K562 (cell line): ENCODE measurements around the gene ARL16. TPM values are rescaled to one million over a fixed set of nuclear protein-coding genes. Genes with fewer than 3 reads are reported as not detected.
A peak's percentile ranks its signal among the peaks of the same experiment; 100 is the strongest.

Experiments used
- ATF7 ChIP-seq: fragments of 450-650 bp; IDR thresholded peaks from 2 replicates; pipeline ENCODE4 v1.7.1; 2014; ENCODE audit warnings: mild to moderate bottlenecking, moderate library complexity
- CREB1 ChIP-seq, 2 experiments: sonication (generic) in 1 of 2; formaldehyde crosslinking in 1 of 2; IDR thresholded peaks; 2 replicates each; pipeline versions ENCODE4 v1.6.1 to v1.8.0; 2012 to 2022; ENCODE audit warnings: inconsistent platforms in 1 of 2, mild to moderate bottlenecking in 1 of 2, missing genetic modification reagents in 1 of 2, moderate library complexity in 1 of 2
- EP400 ChIP-seq: fragments of 450-650 bp; IDR thresholded peaks from 2 replicates; pipeline ENCODE4 v1.6.1; 2017; ENCODE audit warnings: antibody characterized with exemption, mild to moderate bottlenecking, moderate library complexity
- FOSL1 ChIP-seq: fragments of 200-800 bp; sonication (Bioruptor generic); conservative IDR thresholded peaks from 2 replicates; pipeline ENCODE4 v1.6.1; 2016; ENCODE audit warnings: missing genetic modification characterization, missing compliant biosample characterization
- GABPB2 ChIP-seq: fragments of 250-450 bp; sonication (Bioruptor Pico); conservative IDR thresholded peaks from 2 replicates; pipeline ENCODE4 v1.5.1; 2021; ENCODE audit warnings: mild to moderate bottlenecking
- HMGN3 ChIP-seq: IDR thresholded peaks from 2 replicates; pipeline ENCODE4 v1.6.1; 2011; ENCODE audit warnings: borderline replicate concordance, low read depth, mild to moderate bottlenecking, mixed read lengths, low read length; ENCODE audit not compliant: insufficient read length; ENCODE audit errors: extremely low read depth
- HMGXB4 ChIP-seq: sonication (generic); formaldehyde crosslinking; IDR thresholded peaks from 2 replicates; pipeline ENCODE4 v1.8.1; 2023; ENCODE audit warnings: mild to moderate bottlenecking, missing genetic modification reagents
- LEF1 ChIP-seq: fragments of 450-650 bp; IDR thresholded peaks from 2 replicates; pipeline ENCODE4 v1.6.1; 2016; ENCODE audit warnings: mild to moderate bottlenecking
- MED1 ChIP-seq: sonication (generic); formaldehyde crosslinking; IDR thresholded peaks from 2 replicates; pipeline ENCODE4 v1.8.1; 2023; ENCODE audit warnings: missing genetic modification reagents, borderline replicate concordance
- MYNN ChIP-seq, 2 experiments: sonication (generic); formaldehyde crosslinking in 1 of 2; IDR thresholded peaks; 2 replicates each; pipeline versions ENCODE4 v1.5.0 to v1.6.1; 2016 to 2020; ENCODE audit warnings: antibody characterized with exemption in 1 of 2, missing genetic modification reagents in 1 of 2
- RHOXF2B ChIP-seq: fragments of 250-450 bp; sonication (Bioruptor Pico); conservative IDR thresholded peaks from 2 replicates; pipeline ENCODE4 v1.5.1; 2021
- SAFB ChIP-seq: fragments of 200-400 bp; formaldehyde crosslinking; IDR thresholded peaks from 2 replicates; pipeline ENCODE4 v1.6.1; 2017; ENCODE audit warnings: low read depth, low read length, borderline replicate concordance
- SNIP1 ChIP-seq: fragments of 450-650 bp; IDR thresholded peaks from 2 replicates; pipeline ENCODE4 v1.7.1; 2017; ENCODE audit warnings: low read depth, mild to moderate bottlenecking
- SP1 ChIP-seq: sonication (generic); formaldehyde crosslinking; IDR thresholded peaks from 2 replicates; pipeline ENCODE4 v1.8.1; 2022; ENCODE audit warnings: mild to moderate bottlenecking, missing genetic modification reagents
- ZBTB9 ChIP-seq: fragments of 450-650 bp; formaldehyde crosslinking; IDR thresholded peaks from 2 replicates; pipeline ENCODE4 v1.4.0; 2020; ENCODE audit warnings: mild to moderate bottlenecking, moderate library complexity
- ZNF140 ChIP-seq: fragments of 250-450 bp; sonication (Bioruptor Pico); IDR thresholded peaks from 2 replicates; pipeline ENCODE4 v1.8.0; 2021; ENCODE audit warnings: moderate library complexity, mild to moderate bottlenecking, inconsistent platforms
- ZNF224 ChIP-seq: sonication (generic); formaldehyde crosslinking; IDR thresholded peaks from 2 replicates; pipeline ENCODE4 v1.8.0; 2022; ENCODE audit warnings: mild to moderate bottlenecking, missing genetic modification reagents
- ZNF57 ChIP-seq: fragments of 450-650 bp; formaldehyde crosslinking; IDR thresholded peaks from 2 replicates; pipeline ENCODE4 v1.4.0; 2020; ENCODE audit warnings: mild to moderate bottlenecking, moderate library complexity
- polyA plus RNA-seq, 8 experiments: library from polyadenylated mRNA; depleted of rRNA in 4 of 8; stranded (reverse) in 5 of 8; unstranded in 3 of 8; fragments of >200 nt; fragmentation: Nextera tagmentation in 2 of 8; fragmentation: Illumina TruSeq in 1 of 8; extraction: Ambion mirVana in 2 of 8; extraction: Trizol in 1 of 8; gene quantifications; 2 replicates each; pipeline versions ENCODE4 v1.2.1 to v1.2.3, GENCODE V29; 2011 to 2014; ENCODE audit warnings: inconsistent platforms in 1 of 8, missing spikeins in 1 of 8
- total RNA-seq, 7 experiments: library from RNA; depleted of rRNA in 6 of 7; stranded (reverse); fragments of >200 nt in 6 of 7; fragmentation: Illumina TruSeq in 2 of 7; extraction: Trizol in 2 of 7; gene quantifications; 2 replicates each; pipeline versions ENCODE4 v1.2.1 to v1.2.3, GENCODE V29; 2011 to 2021; ENCODE audit warnings: low replicate concordance in 1 of 7
- TF ChIP-seq, protein P1 (sequence below): fragments of 250-450 bp; sonication (Bioruptor Pico); IDR thresholded peaks from 2 replicates; pipeline ENCODE4 v1.8.0; 2022; ENCODE audit warnings: inconsistent platforms, mild to moderate bottlenecking, moderate library complexity, borderline replicate concordance
- TF ChIP-seq, protein P2 (sequence below), 2 experiments: fragments of 450-650 bp in 1 of 2; sonication (generic) in 1 of 2; formaldehyde crosslinking; conservative IDR thresholded peaks; 2 replicates each; pipeline versions ENCODE4 v1.4.0 to v1.8.1; 2020 to 2022; ENCODE audit warnings: mild to moderate bottlenecking in 1 of 2, missing genetic modification reagents in 1 of 2
- TF ChIP-seq, protein P3 (sequence below): fragments of 250-450 bp; sonication (Bioruptor Pico); IDR thresholded peaks from 2 replicates; pipeline ENCODE4 v1.4.0; 2020; ENCODE audit warnings: mild to moderate bottlenecking

The ARL16 gene
- total and polyA plus RNA-seq, 9 of the 15 experiments (the other 6 are each of a cell fraction or from before 2014, with no cell fraction given): 5.4 to 32.4 (median 22.6) TPM

GRCh38 chr17:81711814-81712467, 28.3 kb upstream of the ARL16 start, which contains the start of gene SLC25A10 (continued):
- TF ChIP-seq CREB1 (IDR thresholded peaks at IDR 0.05): no peak
- peak; percentile 48; the same call in 1 of the 2 replicates for TF ChIP-seq CREB1 (CRISPR knock-in tag; IDR thresholded peaks at IDR 0.05)
- TF ChIP-seq MED1 (CRISPR knock-in tag): no peak; the same call in 1 of the 2 replicates
- peak; percentile 64 for TF ChIP-seq SNIP1
- TF ChIP-seq, protein P1, sequence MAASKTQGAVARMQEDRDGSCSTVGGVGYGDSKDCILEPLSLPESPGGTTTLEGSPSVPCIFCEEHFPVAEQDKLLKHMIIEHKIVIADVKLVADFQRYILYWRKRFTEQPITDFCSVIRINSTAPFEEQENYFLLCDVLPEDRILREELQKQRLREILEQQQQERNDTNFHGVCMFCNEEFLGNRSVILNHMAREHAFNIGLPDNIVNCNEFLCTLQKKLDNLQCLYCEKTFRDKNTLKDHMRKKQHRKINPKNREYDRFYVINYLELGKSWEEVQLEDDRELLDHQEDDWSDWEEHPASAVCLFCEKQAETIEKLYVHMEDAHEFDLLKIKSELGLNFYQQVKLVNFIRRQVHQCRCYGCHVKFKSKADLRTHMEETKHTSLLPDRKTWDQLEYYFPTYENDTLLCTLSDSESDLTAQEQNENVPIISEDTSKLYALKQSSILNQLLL (CRISPR knock-in tag): no peak
- TF ChIP-seq HMGN3: peak; percentile 89
- no peak for TF ChIP-seq MYNN (IDR thresholded peaks at IDR 0.05)
- no peak for TF ChIP-seq MYNN (CRISPR knock-in tag; IDR thresholded peaks at IDR 0.05)
- TF ChIP-seq ZNF140 (CRISPR knock-in tag): no peak
- TF ChIP-seq FOSL1 (tag): peak; percentile 90
- no peak for TF ChIP-seq GABPB2 (CRISPR knock-in tag)
- TF ChIP-seq, protein P2, sequence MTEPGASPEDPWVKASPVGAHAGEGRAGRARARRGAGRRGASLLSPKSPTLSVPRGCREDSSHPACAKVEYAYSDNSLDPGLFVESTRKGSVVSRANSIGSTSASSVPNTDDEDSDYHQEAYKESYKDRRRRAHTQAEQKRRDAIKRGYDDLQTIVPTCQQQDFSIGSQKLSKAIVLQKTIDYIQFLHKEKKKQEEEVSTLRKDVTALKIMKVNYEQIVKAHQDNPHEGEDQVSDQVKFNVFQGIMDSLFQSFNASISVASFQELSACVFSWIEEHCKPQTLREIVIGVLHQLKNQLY (CRISPR knock-in tag; conservative IDR thresholded peaks at IDR 0.05): peak; percentile 77 to 91; a peak in 2 of 4 replicates
- peak; percentile 74 for TF ChIP-seq SAFB
- peak; percentile 69; the same call in 1 of the 2 replicates for TF ChIP-seq ZBTB9 (CRISPR knock-in tag)
- no peak for TF ChIP-seq RHOXF2B (CRISPR knock-in tag)
- peak; percentile 20; the same call in 1 of the 2 replicates for TF ChIP-seq ATF7
- TF ChIP-seq LEF1: 0 out of 2 replicates have a peak, but pooled peaks have one; percentile 5
- TF ChIP-seq SP1: peak; percentile 66; the same call in 1 of the 2 replicates
- 0 out of 2 replicates have a peak, but pooled peaks have one; percentile 44 for TF ChIP-seq ZNF224 (CRISPR knock-in tag)
- TF ChIP-seq HMGXB4: peak; percentile 71; the same call in 1 of the 2 replicates
- no peak for TF ChIP-seq ZNF57
- TF ChIP-seq, protein P3, sequence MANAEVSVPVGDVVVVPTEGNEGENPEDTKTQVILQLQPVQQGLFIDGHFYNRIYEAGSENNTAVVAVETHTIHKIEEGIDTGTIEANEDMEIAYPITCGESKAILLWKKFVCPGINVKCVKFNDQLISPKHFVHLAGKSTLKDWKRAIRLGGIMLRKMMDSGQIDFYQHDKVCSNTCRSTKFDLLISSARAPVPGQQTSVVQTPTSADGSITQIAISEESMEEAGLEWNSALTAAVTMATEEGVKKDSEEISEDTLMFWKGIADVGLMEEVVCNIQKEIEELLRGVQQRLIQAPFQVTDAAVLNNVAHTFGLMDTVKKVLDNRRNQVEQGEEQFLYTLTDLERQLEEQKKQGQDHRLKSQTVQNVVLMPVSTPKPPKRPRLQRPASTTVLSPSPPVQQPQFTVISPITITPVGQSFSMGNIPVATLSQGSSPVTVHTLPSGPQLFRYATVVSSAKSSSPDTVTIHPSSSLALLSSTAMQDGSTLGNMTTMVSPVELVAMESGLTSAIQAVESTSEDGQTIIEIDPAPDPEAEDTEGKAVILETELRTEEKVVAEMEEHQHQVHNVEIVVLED (CRISPR knock-in tag): peak; percentile 75
- TF ChIP-seq EP400: peak; percentile 85; the same call in 1 of the 2 replicates
